Liver (tissue), 3 donors: ENCODE results near the gene TPRA1.

Source experiments
- GABPA ChIP-seq, 2 donors: IDR thresholded peaks in 1 of 2; conservative IDR thresholded peaks in 1 of 2; 2 replicates each; pipeline ENCODE4 v1.6.1; 2016; ENCODE audit warnings: antibody characterized with exemption in 2 of 2, mild to moderate bottlenecking in 1 of 2, moderate library complexity in 1 of 2
- MAX ChIP-seq: IDR thresholded peaks from 2 replicates; pipeline ENCODE4 v1.6.1; 2016; ENCODE audit warnings: antibody characterized with exemption
- RAD21 ChIP-seq, 2 donors: IDR thresholded peaks; 2 replicates each; pipeline ENCODE4 v1.6.1; 2016; ENCODE audit warnings: antibody characterized with exemption in 2 of 2, mild to moderate bottlenecking in 2 of 2
- SP1 ChIP-seq: IDR thresholded peaks from 2 replicates; pipeline ENCODE4 v1.6.1; 2018; ENCODE audit warnings: antibody characterized with exemption, mild to moderate bottlenecking
- YY1 ChIP-seq: IDR thresholded peaks from 2 replicates; pipeline ENCODE4 v1.6.1; 2016; ENCODE audit warnings: antibody characterized with exemption, mild to moderate bottlenecking
- TF ChIP-seq, protein P1 (sequence below): fragments of 150-350 bp; IDR thresholded peaks from 2 replicates; pipeline ENCODE4 v1.5.1; 2017; ENCODE audit warnings: improper control_type of control experiment, low read depth, low read length; ENCODE audit not compliant: missing input control
- donor health status: healthy.
- donor health status: healthy.

DNA sequence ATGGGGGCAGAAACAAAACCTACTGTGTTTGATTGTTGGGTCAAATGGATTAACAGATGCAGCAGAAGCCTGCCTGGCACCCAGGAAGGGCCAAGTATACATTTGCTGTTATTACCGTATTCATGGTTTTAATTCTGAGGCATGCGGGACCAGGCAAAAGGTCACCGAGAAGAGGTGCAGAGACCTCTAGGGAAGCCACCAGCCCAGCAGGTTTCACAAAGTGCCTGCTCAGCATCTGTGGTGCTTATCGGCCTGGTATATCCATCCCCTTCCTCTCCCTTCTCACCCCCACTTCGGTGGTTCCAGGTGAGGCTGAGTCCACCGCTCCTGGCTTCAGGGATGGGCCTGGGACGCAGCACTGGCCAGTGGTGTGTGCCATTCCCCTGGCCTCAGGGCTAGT is 13.1 kb downstream of the TPRA1 start:
- TF ChIP-seq, protein P1, sequence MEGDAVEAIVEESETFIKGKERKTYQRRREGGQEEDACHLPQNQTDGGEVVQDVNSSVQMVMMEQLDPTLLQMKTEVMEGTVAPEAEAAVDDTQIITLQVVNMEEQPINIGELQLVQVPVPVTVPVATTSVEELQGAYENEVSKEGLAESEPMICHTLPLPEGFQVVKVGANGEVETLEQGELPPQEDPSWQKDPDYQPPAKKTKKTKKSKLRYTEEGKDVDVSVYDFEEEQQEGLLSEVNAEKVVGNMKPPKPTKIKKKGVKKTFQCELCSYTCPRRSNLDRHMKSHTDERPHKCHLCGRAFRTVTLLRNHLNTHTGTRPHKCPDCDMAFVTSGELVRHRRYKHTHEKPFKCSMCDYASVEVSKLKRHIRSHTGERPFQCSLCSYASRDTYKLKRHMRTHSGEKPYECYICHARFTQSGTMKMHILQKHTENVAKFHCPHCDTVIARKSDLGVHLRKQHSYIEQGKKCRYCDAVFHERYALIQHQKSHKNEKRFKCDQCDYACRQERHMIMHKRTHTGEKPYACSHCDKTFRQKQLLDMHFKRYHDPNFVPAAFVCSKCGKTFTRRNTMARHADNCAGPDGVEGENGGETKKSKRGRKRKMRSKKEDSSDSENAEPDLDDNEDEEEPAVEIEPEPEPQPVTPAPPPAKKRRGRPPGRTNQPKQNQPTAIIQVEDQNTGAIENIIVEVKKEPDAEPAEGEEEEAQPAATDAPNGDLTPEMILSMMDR, result no peak
- TF ChIP-seq RAD21 (IDR thresholded peaks at IDR 0.05), result no peak
- no peak for TF ChIP-seq SP1
- no peak for TF ChIP-seq YY1
- no peak for TF ChIP-seq MAX
- TF ChIP-seq GABPA (IDR thresholded peaks at IDR 0.05 in 1 of 2, conservative IDR thresholded peaks at IDR 0.05 in 1 of 2), result no peak
